Stimulated activated CD4-positive, alpha-beta T cell treated with anti-CD3 and anti-CD28 coated beads, Interleukin-2, amount 100 ng/mL, for 24 hours (primary cell): ENCODE results near the gene GIPC2.
"Not testable (repeated sequence)": the region's sequence is repeated elsewhere in the genome, so short reads cannot be mapped to it uniquely, and the experiment has no call there.

Experiments used
- DNase-seq, 2 donors: peaks; one replicate each; pipeline ENCODE4 v3.0.0-alpha.2; 2020

Gene GIPC2

GRCh38 chr1:78038071-78038470 lies 7.7 kb upstream of the GIPC2 start:
- no peak for DNase-seq

GRCh38 chr1:78038491-78038939 lies 7.3 kb upstream of the GIPC2 start:
- no peak for DNase-seq

- DNase-seq = no peak
Observed at GRCh38 chr1:78040484-78041089, 5.2 kb upstream of the GIPC2 start.

- DNase-seq = no peak
Observed at GRCh38 chr1:78043436-78043835, 2.3 kb upstream of the GIPC2 start.

GRCh38 chr1:78044796-78045562 lies 787 bp upstream of the GIPC2 start:
- DNase-seq = no peak

- no peak for DNase-seq
Observed at GRCh38 chr1:78045563-78045925, 222 bp upstream of the GIPC2 start.

GRCh38 chr1:78047106-78047505 lies 1.3 kb downstream of the GIPC2 start:
- DNase-seq = no peak

- DNase-seq = no peak
Observed at GRCh38 chr1:78047631-78048030, 1.9 kb downstream of the GIPC2 start.

- no peak for DNase-seq
Observed at GRCh38 chr1:78048446-78048845, 2.7 kb downstream of the GIPC2 start.

- DNase-seq = no peak
Observed at GRCh38 chr1:78049396-78049795, 3.6 kb downstream of the GIPC2 start.

GRCh38 chr1:78051005-78051404 lies 5.2 kb downstream of the GIPC2 start:
- DNase-seq = no peak

GRCh38 chr1:78052685-78053405 lies 7.1 kb downstream of the GIPC2 start:
- DNase-seq = no peak

GRCh38 chr1:78053498-78053897 lies 7.7 kb downstream of the GIPC2 start:
- DNase-seq = no peak

GRCh38 chr1:78054559-78054958 lies 8.8 kb downstream of the GIPC2 start:
- DNase-seq = no peak

- no peak for DNase-seq
Observed at GRCh38 chr1:78054972-78055371, 9.2 kb downstream of the GIPC2 start.

GRCh38 chr1:78055565-78056132 lies 9.9 kb downstream of the GIPC2 start:
- no peak for DNase-seq

- DNase-seq = no peak
Observed at GRCh38 chr1:78058670-78059069, 12.9 kb downstream of the GIPC2 start.

GRCh38 chr1:78060857-78061563 lies 15.2 kb downstream of the GIPC2 start:
- DNase-seq = no peak

GRCh38 chr1:78061825-78062523 lies 16.2 kb downstream of the GIPC2 start:
- no peak for DNase-seq

GRCh38 chr1:78064886-78065285 lies 19.1 kb downstream of the GIPC2 start:
- not testable (repeated sequence) for DNase-seq

- DNase-seq = no peak
Observed at GRCh38 chr1:78068681-78069283, 23.0 kb downstream of the GIPC2 start.

- DNase-seq = no peak
Observed at GRCh38 chr1:78069784-78070183, 24.0 kb downstream of the GIPC2 start.
